ENCODE measurements around the gene HCN3.
"Not testable (repeated sequence)": the region's sequence is repeated elsewhere in the genome, so short reads cannot be mapped to it uniquely, and the experiment has no call there.

The HCN3 gene

GRCh38 chr1:155277070-155277901 lies at the start of gene HCN3:
Gene HCN3, plus strand, starts transcription at chr1:155277463. Its CDS starts 128 bp downstream, at chr1:155277591.
- H3K27ac ChIP-seq (ENCODE audit: low read length): no peak within 1 kb of the TSS
- WGBS (ENCODE audit: insufficient coverage, insufficient read length): no CpG with 5 or more reads among the region's 68 CpGs
- peaks cover 8% of the 10 kb centered on the region for H3K4me1 ChIP-seq (ENCODE audit: control insufficient read depth, insufficient read depth, low read length)
- H3K27me3 ChIP-seq (ENCODE audit: control insufficient read depth, insufficient read depth, low read length): no peaks in the 10 kb centered on the region
- H3K36me3 ChIP-seq (ENCODE audit: control insufficient read depth, insufficient read depth, low read length): no peaks in the 10 kb centered on the region
- peak within 1 kb of the TSS; percentile 70 for H3K4me3 ChIP-seq (ENCODE audit: low read length)
- H3K9me3 ChIP-seq (ENCODE audit: control insufficient read depth, insufficient read depth, low read length): no peaks in the 10 kb centered on the region
- peak; percentile 99 for DNase-seq (ENCODE audit: low read depth, low spot score)

GRCh38 chr1:155228096-155228427 lies 49.2 kb upstream of the HCN3 start:
- no peaks in the 10 kb centered on the region for H3K9me3 ChIP-seq (ENCODE audit: control insufficient read depth, insufficient read depth, low read length)
- no CpG with 5 or more reads among the region's 9 CpGs for WGBS (ENCODE audit: insufficient coverage, insufficient read length)
- H3K4me3 ChIP-seq (ENCODE audit: low read length): peak overlapping the region; percentile 20; the same call in 1 of the 2 replicates
- no peaks in the 10 kb centered on the region for H3K27me3 ChIP-seq (ENCODE audit: control insufficient read depth, insufficient read depth, low read length)
- H3K27ac ChIP-seq (ENCODE audit: low read length): no peak overlapping the region
- DNase-seq (ENCODE audit: low read depth, low spot score): no peak
- no peaks in the 10 kb centered on the region for H3K36me3 ChIP-seq (ENCODE audit: control insufficient read depth, insufficient read depth, low read length)
- peaks cover 3% of the 10 kb centered on the region for H3K4me1 ChIP-seq (ENCODE audit: control insufficient read depth, insufficient read depth, low read length)

- H3K27ac ChIP-seq (ENCODE audit: low read length); H3K36me3 ChIP-seq (ENCODE audit: control insufficient read depth, insufficient read depth, low read length); H3K9me3 ChIP-seq (ENCODE audit: control insufficient read depth, insufficient read depth, low read length); DNase-seq (ENCODE audit: low read depth, low spot score); H3K4me1 ChIP-seq (ENCODE audit: control insufficient read depth, insufficient read depth, low read length); H3K4me3 ChIP-seq (ENCODE audit: low read length); H3K27me3 ChIP-seq (ENCODE audit: control insufficient read depth, insufficient read depth, low read length): not testable (repeated sequence)
- no CpG with 5 or more reads among the region's 3 CpGs for WGBS (ENCODE audit: insufficient coverage, insufficient read length)
Observed at GRCh38 chr1:155231302-155231701, 46.0 kb upstream of the HCN3 start.

- H3K36me3 ChIP-seq (ENCODE audit: control insufficient read depth, insufficient read depth, low read length); DNase-seq (ENCODE audit: low read depth, low spot score); H3K4me3 ChIP-seq (ENCODE audit: low read length); H3K27ac ChIP-seq (ENCODE audit: low read length); H3K9me3 ChIP-seq (ENCODE audit: control insufficient read depth, insufficient read depth, low read length); H3K27me3 ChIP-seq (ENCODE audit: control insufficient read depth, insufficient read depth, low read length); H3K4me1 ChIP-seq (ENCODE audit: control insufficient read depth, insufficient read depth, low read length): not testable (repeated sequence)
- no CpG with 5 or more reads among the region's 13 CpGs for WGBS (ENCODE audit: insufficient coverage, insufficient read length)
Observed at GRCh38 chr1:155232001-155232978, 45.0 kb upstream of the HCN3 start.

GRCh38 chr1:155233502-155233901 lies 43.8 kb upstream of the HCN3 start:
- DNase-seq (ENCODE audit: low read depth, low spot score); H3K27ac ChIP-seq (ENCODE audit: low read length); H3K4me3 ChIP-seq (ENCODE audit: low read length); H3K9me3 ChIP-seq (ENCODE audit: control insufficient read depth, insufficient read depth, low read length); H3K27me3 ChIP-seq (ENCODE audit: control insufficient read depth, insufficient read depth, low read length); H3K36me3 ChIP-seq (ENCODE audit: control insufficient read depth, insufficient read depth, low read length); H3K4me1 ChIP-seq (ENCODE audit: control insufficient read depth, insufficient read depth, low read length): not testable (repeated sequence)
- WGBS (ENCODE audit: insufficient coverage, insufficient read length): no CpG with 5 or more reads among the region's 5 CpGs

GRCh38 chr1:155235375-155235774 lies 41.9 kb upstream of the HCN3 start:
- H3K27me3 ChIP-seq (ENCODE audit: control insufficient read depth, insufficient read depth, low read length); H3K9me3 ChIP-seq (ENCODE audit: control insufficient read depth, insufficient read depth, low read length); H3K27ac ChIP-seq (ENCODE audit: low read length); DNase-seq (ENCODE audit: low read depth, low spot score); H3K36me3 ChIP-seq (ENCODE audit: control insufficient read depth, insufficient read depth, low read length); H3K4me1 ChIP-seq (ENCODE audit: control insufficient read depth, insufficient read depth, low read length); H3K4me3 ChIP-seq (ENCODE audit: low read length): not testable (repeated sequence)
- WGBS (ENCODE audit: insufficient coverage, insufficient read length): no CpG with 5 or more reads among the region's 9 CpGs

- no peaks in the 10 kb centered on the region for H3K9me3 ChIP-seq (ENCODE audit: control insufficient read depth, insufficient read depth, low read length)
- H3K4me1 ChIP-seq (ENCODE audit: control insufficient read depth, insufficient read depth, low read length): peaks cover 2% of the 10 kb centered on the region; the same call in 1 of the 2 replicates
- H3K27me3 ChIP-seq (ENCODE audit: control insufficient read depth, insufficient read depth, low read length): no peaks in the 10 kb centered on the region
- no CpG with 5 or more reads among the region's 5 CpGs for WGBS (ENCODE audit: insufficient coverage, insufficient read length)
- no peak overlapping the region for H3K27ac ChIP-seq (ENCODE audit: low read length)
- no peak for DNase-seq (ENCODE audit: low read depth, low spot score)
- no peak overlapping the region for H3K4me3 ChIP-seq (ENCODE audit: low read length)
- H3K36me3 ChIP-seq (ENCODE audit: control insufficient read depth, insufficient read depth, low read length): no peaks in the 10 kb centered on the region
Observed at GRCh38 chr1:155236451-155236850, 40.8 kb upstream of the HCN3 start.

GRCh38 chr1:155241069-155241679 lies 36.1 kb upstream of the HCN3 start:
- Histone ChIP-seq H3K9me3 (ENCODE audit: control insufficient read depth, insufficient read depth, low read length) (no peaks in the 10 kb centered on the region), H3K27me3 (ENCODE audit: control insufficient read depth, insufficient read depth, low read length) (no peaks in the 10 kb centered on the region), H3K4me1 (ENCODE audit: control insufficient read depth, insufficient read depth, low read length) (peaks cover 5% of the 10 kb centered on the region; the same call in 1 of the 2 replicates), H3K36me3 (ENCODE audit: control insufficient read depth, insufficient read depth, low read length) (no peaks in the 10 kb centered on the region), H3K27ac (ENCODE audit: low read length) (no peak overlapping the region), H3K4me3 (ENCODE audit: low read length) (peak overlapping the region; percentile 21; the same call in 1 of the 2 replicates)
- no peak for DNase-seq (ENCODE audit: low read depth, low spot score)
- WGBS (ENCODE audit: insufficient coverage, insufficient read length): no CpG with 5 or more reads among the region's 4 CpGs

- H3K4me3 ChIP-seq (ENCODE audit: low read length): no peak overlapping the region
- DNase-seq (ENCODE audit: low read depth, low spot score): no peak
- H3K9me3 ChIP-seq (ENCODE audit: control insufficient read depth, insufficient read depth, low read length): no peaks in the 10 kb centered on the region
- WGBS (ENCODE audit: insufficient coverage, insufficient read length): no CpG with 5 or more reads among the region's 4 CpGs
- peaks cover 5% of the 10 kb centered on the region; the same call in 1 of the 2 replicates for H3K4me1 ChIP-seq (ENCODE audit: control insufficient read depth, insufficient read depth, low read length)
- H3K27ac ChIP-seq (ENCODE audit: low read length): no peak overlapping the region
- no peaks in the 10 kb centered on the region for H3K27me3 ChIP-seq (ENCODE audit: control insufficient read depth, insufficient read depth, low read length)
- no peaks in the 10 kb centered on the region for H3K36me3 ChIP-seq (ENCODE audit: control insufficient read depth, insufficient read depth, low read length)
Observed at GRCh38 chr1:155241841-155242264, 35.4 kb upstream of the HCN3 start.

- Histone ChIP-seq H3K27me3 (ENCODE audit: control insufficient read depth, insufficient read depth, low read length) (no peaks in the 10 kb centered on the region), H3K4me1 (ENCODE audit: control insufficient read depth, insufficient read depth, low read length) (peaks cover 5% of the 10 kb centered on the region; the same call in 1 of the 2 replicates), H3K27ac (ENCODE audit: low read length) (no peak overlapping the region), H3K9me3 (ENCODE audit: control insufficient read depth, insufficient read depth, low read length) (no peaks in the 10 kb centered on the region), H3K4me3 (ENCODE audit: low read length) (no peak overlapping the region), H3K36me3 (ENCODE audit: control insufficient read depth, insufficient read depth, low read length) (peaks cover 4% of the 10 kb centered on the region)
- DNase-seq (ENCODE audit: low read depth, low spot score): no peak
- no CpG with 5 or more reads among the region's 3 CpGs for WGBS (ENCODE audit: insufficient coverage, insufficient read length)
Observed at GRCh38 chr1:155242805-155243358, 34.4 kb upstream of the HCN3 start.

All from iPS DF 6.9 (cell line).